HG03064 (cell line): Measurements from ENCODE around the gene TTC17.
"Not testable (repeated sequence)": the region's sequence is repeated elsewhere in the genome, so short reads cannot be mapped to it uniquely, and the experiment has no call there.

Source experiments
- ATAC-seq: cut with Tn5 transposase; IDR thresholded peaks from one replicate; pipeline ENCODE4 v1.9.1; 2021; ENCODE audit warnings: low read depth; ENCODE audit not compliant: unreplicated experiment

The TTC17 gene

GRCh38 chr11:43358801-43359421 lies at the start of gene TTC17:
Gene TTC17, plus strand, starts transcription at chr11:43358920. Its CDS starts 35 bp downstream, at chr11:43358955.
- peak; percentile 91 for ATAC-seq

GRCh38 chr11:43311791-43312607 lies 46.7 kb upstream of the TTC17 start, which contains the start of gene API5:
Gene API5, plus strand, starts transcription at chr11:43311996. Its CDS starts 132 bp downstream, at chr11:43312128.
- peak; percentile 100 for ATAC-seq

GRCh38 chr11:43315966-43316365 lies 42.8 kb upstream of the TTC17 start:
- no peak for ATAC-seq

GRCh38 chr11:43316451-43316850 lies 42.3 kb upstream of the TTC17 start:
- ATAC-seq, result no peak

GRCh38 chr11:43327987-43328386 lies 30.7 kb upstream of the TTC17 start:
- no peak for ATAC-seq

GRCh38 chr11:43328482-43328881 lies 30.2 kb upstream of the TTC17 start:
- no peak for ATAC-seq

- no peak for ATAC-seq
Observed at GRCh38 chr11:43341159-43341558, 17.6 kb upstream of the TTC17 start.

GRCh38 chr11:43351426-43351825 lies 7.3 kb upstream of the TTC17 start:
- ATAC-seq, result not testable (repeated sequence)

GRCh38 chr11:43354311-43354710 lies 4.4 kb upstream of the TTC17 start:
- no peak for ATAC-seq

- ATAC-seq, result no peak
Observed at GRCh38 chr11:43356336-43356735, 2.4 kb upstream of the TTC17 start.

- no peak for ATAC-seq
Observed at GRCh38 chr11:43358279-43358800, 380 bp upstream of the TTC17 start.

GRCh38 chr11:43359422-43359818 lies 700 bp downstream of the TTC17 start:
- ATAC-seq, result peak; percentile 43

- no peak for ATAC-seq
Observed at GRCh38 chr11:43360361-43361032, 1.8 kb downstream of the TTC17 start.

- no peak for ATAC-seq
Observed at GRCh38 chr11:43366677-43367076, 8.0 kb downstream of the TTC17 start.

- no peak for ATAC-seq
Observed at GRCh38 chr11:43367382-43368178, 8.9 kb downstream of the TTC17 start.

GRCh38 chr11:43376065-43376464 lies 17.3 kb downstream of the TTC17 start:
- no peak for ATAC-seq

- no peak for ATAC-seq
Observed at GRCh38 chr11:43376594-43376993, 17.9 kb downstream of the TTC17 start.

GRCh38 chr11:43377389-43377788 lies 18.7 kb downstream of the TTC17 start:
- ATAC-seq, result no peak

GRCh38 chr11:43378897-43379296 lies 20.2 kb downstream of the TTC17 start:
- ATAC-seq, result no peak

GRCh38 chr11:43381802-43382201 lies 23.1 kb downstream of the TTC17 start:
- ATAC-seq, result no peak
